K562 (cell line): Measurements from ENCODE around the gene GABRR1. TPM values are rescaled to one million over a fixed set of nuclear protein-coding genes. Genes with fewer than 3 reads are reported as not detected.

ENCODE experiments used
- ATAC-seq: fragments of 200-7000 bp; cut with Tn5 transposase; 3 replicates; pipeline ENCODE4 v1.9.1; 2020; ENCODE audit warnings: moderate library complexity
- BruUV-seq: library from RNA; stranded (reverse); fragments of 400-500 nt; replicated peaks from 2 replicates; lab custom pipeline; 2021; lab: Mats Ljungman, UMichigan
- CTCF ChIA-PET: fragments of 300-600 bp; formaldehyde crosslinking; extraction: SDS; loops from one replicate; lab custom pipeline; 2021; ENCODE audit warnings: low intra/inter-chr PET ratio; lab: Yijun Ruan, JAX
- POLR2A ChIA-PET: fragments of 300-600, 350-650 bp; sonication (Branson Sonifier 250); formaldehyde crosslinking; extraction: SDS; loops from one replicate; lab custom pipeline; 2021; ENCODE audit warnings: antibody characterized with exemption, inconsistent platforms; lab: Yijun Ruan, JAX
- DNase-seq, 4 experiments: peaks; one replicate each; pipeline versions ENCODE4 v3.0.0 to v3.0.0-alpha.2; 2011 to 2018; ENCODE audit warnings: low spot score in 3 of 4, mixed read lengths in 3 of 4; ENCODE audit errors: extremely low read depth in 1 of 4
- FAIRE-seq: peaks from 2 replicates; lab custom pipeline; 2011; peaks lifted over from hg19 to GRCh38; lab: Jason Lieb, UNC
- H2AFZ ChIP-seq: 2 replicates; pipeline ENCODE4 v1.6.0; 2011; ENCODE audit warnings: low read depth, low read length, control low read depth, inconsistent platforms
- H3K27ac ChIP-seq: fragments of 200-600 bp; 3 replicates; pipeline ENCODE4 v1.8.0; 2011; ENCODE audit warnings: low read depth, mild to moderate bottlenecking, control low read depth, inconsistent platforms, low read length, moderate library complexity, mixed read lengths; ENCODE audit errors: extremely low read depth
- H3K27me3 ChIP-seq, 2 experiments: fragments of 300-600 bp in 1 of 2; 2 replicates in 1 of 2; 3 replicates in 1 of 2; pipeline versions ENCODE4 v1.6.0 to v1.8.0; 2011; ENCODE audit warnings: inconsistent platforms in 2 of 2, low read length in 2 of 2, mild to moderate bottlenecking in 1 of 2, mixed read lengths in 1 of 2, moderate library complexity in 1 of 2; ENCODE audit not compliant: control insufficient read depth in 2 of 2, insufficient read depth in 2 of 2
- H3K36me3 ChIP-seq: fragments of 300-600 bp; 3 replicates; pipeline ENCODE4 v1.8.0; 2011; ENCODE audit warnings: mild to moderate bottlenecking, low read length, inconsistent platforms; ENCODE audit not compliant: control insufficient read depth, insufficient read depth
- H3K4me1 ChIP-seq, 2 experiments: fragments of 200-600 bp in 1 of 2; replicated peaks in 1 of 2; 2 replicates in 1 of 2; 3 replicates in 1 of 2; pipeline versions ENCODE4 v1.5.1 to v1.8.0; 2011; ENCODE audit warnings: inconsistent platforms in 2 of 2, low read length in 2 of 2, mild to moderate bottlenecking in 1 of 2, mixed read lengths in 1 of 2, moderate library complexity in 1 of 2; ENCODE audit not compliant: control insufficient read depth in 2 of 2, insufficient read depth in 2 of 2
- H3K4me2 ChIP-seq: 2 replicates; pipeline ENCODE4 v1.6.1; 2011; ENCODE audit warnings: low read length, control low read depth, inconsistent platforms, mixed read lengths; ENCODE audit not compliant: insufficient read depth
- H3K4me3 ChIP-seq: fragments of 200-600 bp; sonication (generic), shearing (Covaris generic); 2 replicates; pipeline ENCODE4 v1.5.1; 2016; ENCODE audit warnings: control low read depth, inconsistent platforms
- H3K79me2 ChIP-seq: fragments of 200-600 bp; 3 replicates; pipeline ENCODE4 v1.8.0; 2011; ENCODE audit warnings: low read length, inconsistent platforms; ENCODE audit not compliant: control insufficient read depth, insufficient read depth
- H3K9ac ChIP-seq, 2 experiments: 2 replicates each; pipeline versions ENCODE4 v1.6.0 to v1.6.1; 2011; ENCODE audit warnings: low read depth in 2 of 2, low read length in 2 of 2, control low read depth in 1 of 2, inconsistent platforms in 1 of 2, mild to moderate bottlenecking in 1 of 2, mixed read lengths in 1 of 2; ENCODE audit not compliant: insufficient read depth in 1 of 2
- H3K9me1 ChIP-seq: one replicate; pipeline ENCODE4 v1.6.0; 2011; ENCODE audit warnings: inconsistent platforms, mild to moderate bottlenecking, low read length, moderate library complexity; ENCODE audit not compliant: control insufficient read depth, insufficient read depth
- H3K9me3 ChIP-seq: replicated peaks from 2 replicates; pipeline ENCODE4 v1.5.1; 2011; ENCODE audit warnings: low read depth, low read length, inconsistent platforms; ENCODE audit not compliant: control insufficient read depth, insufficient read depth
- H4K20me1 ChIP-seq: replicated peaks from 2 replicates; pipeline ENCODE4 v1.6.1; 2011; ENCODE audit warnings: low read length, inconsistent platforms, mixed read lengths; ENCODE audit not compliant: control insufficient read depth, insufficient read depth
- JUND ChIP-seq, 2 experiments: IDR thresholded peaks; 2 replicates in 1 of 2; 3 replicates in 1 of 2; pipeline ENCODE4 v1.6.1; 2011; ENCODE audit warnings: borderline replicate concordance in 2 of 2, low read depth in 2 of 2, low read length in 2 of 2, improper control_type of control experiment in 1 of 2, missing biosample characterization in 1 of 2, missing genetic modification characterization in 1 of 2, missing genetic modification reagents in 1 of 2
- SIRT6 ChIP-seq: IDR thresholded peaks from one replicate; pipeline ENCODE4 v1.6.1; 2012; ENCODE audit warnings: low read depth, mild to moderate bottlenecking, control low read depth, inconsistent platforms, low read length, moderate library complexity
- STAT5B ChIP-seq: fragments of 250-450 bp; sonication (Bioruptor Pico); IDR thresholded peaks from 2 replicates; pipeline ENCODE4 v1.8.0; 2021; ENCODE audit warnings: mild to moderate bottlenecking, inconsistent platforms
- WGBS: fragments of 100-300 bp; shearing (Covaris generic); methylation state at CpG from one replicate; pipeline ENCODE4 v1.1.6; 2016; ENCODE audit warnings: low coverage, mixed read lengths; ENCODE audit not compliant: insufficient coverage; ENCODE audit errors: missing lambda C conversion rate; 5-methylcytosine and 5-hydroxymethylcytosine counted together
- in situ Hi-C: fragments of 300-500 bp; cut with MboI; formaldehyde crosslinking; loops from 4 replicates; pipeline ENCODE4 v1.15.0; 2018; ENCODE audit warnings: inconsistent platforms, mixed read lengths
- intact Hi-C: fragments of 100-400 bp; cut with micrococcal nuclease; formaldehyde crosslinking; loops from 2 replicates; pipeline ENCODE4 v1.14.2; 2022
- polyA plus RNA-seq, 8 experiments: library from polyadenylated mRNA; depleted of rRNA in 4 of 8; stranded (reverse) in 5 of 8; unstranded in 3 of 8; fragments of >200 nt; fragmentation: Nextera tagmentation in 2 of 8; fragmentation: Illumina TruSeq in 1 of 8; extraction: Ambion mirVana in 2 of 8; extraction: Trizol in 1 of 8; gene quantifications; 2 replicates each; pipeline versions ENCODE4 v1.2.1 to v1.2.3, GENCODE V29; 2011 to 2014; ENCODE audit warnings: inconsistent platforms in 1 of 8, missing spikeins in 1 of 8
- total RNA-seq, 7 experiments: library from RNA; depleted of rRNA in 6 of 7; stranded (reverse); fragments of >200 nt in 6 of 7; fragmentation: Illumina TruSeq in 2 of 7; extraction: Trizol in 2 of 7; gene quantifications; 2 replicates each; pipeline versions ENCODE4 v1.2.1 to v1.2.3, GENCODE V29; 2011 to 2021; ENCODE audit warnings: low replicate concordance in 1 of 7

Gene GABRR1
- total and polyA plus RNA-seq, 9 of the 15 experiments (the other 6 are each of a cell fraction or from before 2014, with no cell fraction given): not detected

GRCh38 chr6:89140347-89141156 lies 76.6 kb downstream of the GABRR1 start:
- H3K4me3 ChIP-seq: no peak overlapping the region
- no peak overlapping the region for H3K27ac ChIP-seq
- ATAC-seq (no peak), DNase-seq (no peak), FAIRE-seq (no peak)
- POLR2A ChIA-PET: interaction anchor here (0.5 to 1.5 kb wide), 4 partner anchors 15 to 648 kb away, joined by 3 to 4 read pairs (median 4); no protein-coding TSS in a partner anchor
- CTCF ChIA-PET: no interaction called here
- no peak overlapping the region for H3K9ac ChIP-seq
- intact Hi-C loops: no loop called here
- H3K79me2 ChIP-seq: no peaks in the 10 kb centered on the region
- no peaks in the 10 kb centered on the region for H4K20me1 ChIP-seq
- in situ Hi-C loops: no loop called here
- no peaks in the 10 kb centered on the region for H3K9me1 ChIP-seq
- no peaks in the 10 kb centered on the region for H3K36me3 ChIP-seq
- TF ChIP-seq SIRT6: no peak
- TF ChIP-seq JUND (IDR thresholded peaks at IDR 0.05; ENCODE audit: borderline replicate concordance, low read depth, low read length): no peak
- TF ChIP-seq JUND (tag; IDR thresholded peaks at IDR 0.05; ENCODE audit: borderline replicate concordance, low read depth, low read length): no peak
- TF ChIP-seq STAT5B (CRISPR knock-in tag): no peak
- WGBS: 1% methylated on average over 7 of the region's 7 CpGs
- H2AFZ ChIP-seq: no peak overlapping the region
- H3K4me1 ChIP-seq: peaks cover 0 to under 1% of the 10 kb centered on the region in 2 experiments; a peak in 1 of 5 replicates
- H3K27me3 ChIP-seq: peaks cover 0 to 7% of the 10 kb centered on the region in 2 experiments; a peak in 3 of 5 replicates
- H3K4me2 ChIP-seq: no peak overlapping the region
- H3K9me3 ChIP-seq: no peaks in the 10 kb centered on the region
- no TSS peak for BruUV-seq
